KMS-11 (cell line): ENCODE results near the gene CREM.

ENCODE experiments used
- H2AFZ ChIP-seq: fragments of 200-600 bp; sonication (generic); 2 replicates; pipeline ENCODE4 v1.6.1; 2016; ENCODE audit warnings: antibody characterized with exemption, mixed run types, low read depth
- H3K27ac ChIP-seq: fragments of 200-600 bp; sonication (generic); 2 replicates; pipeline ENCODE4 v1.6.1; 2016; ENCODE audit warnings: mild to moderate bottlenecking, mixed run types
- H3K27me3 ChIP-seq: fragments of 200-600 bp; sonication (generic); 2 replicates; pipeline ENCODE4 v1.6.1; 2017; ENCODE audit warnings: mild to moderate bottlenecking, low read depth, mixed run types, moderate library complexity; ENCODE audit not compliant: insufficient read depth
- H3K36me3 ChIP-seq: fragments of 200-600 bp; sonication (generic); 2 replicates; pipeline ENCODE4 v1.6.1; 2017; ENCODE audit warnings: mild to moderate bottlenecking, mixed run types; ENCODE audit not compliant: insufficient read depth
- H3K4me1 ChIP-seq: fragments of 200-600 bp; sonication (generic); 2 replicates; pipeline ENCODE4 v1.6.1; 2016; ENCODE audit warnings: mild to moderate bottlenecking, low read depth, mixed run types; ENCODE audit not compliant: poor library complexity, severe bottlenecking
- H3K4me2 ChIP-seq: fragments of 200-600 bp; sonication (generic); 2 replicates; pipeline ENCODE4 v1.7.0; 2016; ENCODE audit warnings: mild to moderate bottlenecking, mixed run types
- H3K4me3 ChIP-seq: fragments of 200-600 bp; sonication (generic); IDR thresholded peaks from 2 replicates; pipeline ENCODE4 v1.6.1; 2017; ENCODE audit warnings: low read depth, low read length, mixed read lengths; ENCODE audit not compliant: insufficient read depth
- H3K79me2 ChIP-seq: fragments of 200-600 bp; sonication (generic); 2 replicates; pipeline ENCODE4 v1.6.1; 2016; ENCODE audit warnings: low read depth, mixed run types; ENCODE audit not compliant: insufficient read depth
- H3K9ac ChIP-seq: fragments of 200-600 bp; sonication (generic); 2 replicates; pipeline ENCODE4 v1.6.1; 2016; ENCODE audit warnings: mild to moderate bottlenecking, mixed run types
- H4K20me1 ChIP-seq: fragments of 200-600 bp; sonication (generic); 2 replicates; pipeline ENCODE4 v1.6.1; 2016; ENCODE audit warnings: mild to moderate bottlenecking, mixed run types; ENCODE audit not compliant: insufficient read depth
- TF ChIP-seq, protein P1 (sequence below): fragments of 200-600 bp; sonication (generic); conservative IDR thresholded peaks from 2 replicates; pipeline ENCODE4 v1.6.1; 2017; ENCODE audit warnings: low read depth, mild to moderate bottlenecking, antibody characterized with exemption, low read length, moderate library complexity, mixed read lengths

CREM gene

DNA sequence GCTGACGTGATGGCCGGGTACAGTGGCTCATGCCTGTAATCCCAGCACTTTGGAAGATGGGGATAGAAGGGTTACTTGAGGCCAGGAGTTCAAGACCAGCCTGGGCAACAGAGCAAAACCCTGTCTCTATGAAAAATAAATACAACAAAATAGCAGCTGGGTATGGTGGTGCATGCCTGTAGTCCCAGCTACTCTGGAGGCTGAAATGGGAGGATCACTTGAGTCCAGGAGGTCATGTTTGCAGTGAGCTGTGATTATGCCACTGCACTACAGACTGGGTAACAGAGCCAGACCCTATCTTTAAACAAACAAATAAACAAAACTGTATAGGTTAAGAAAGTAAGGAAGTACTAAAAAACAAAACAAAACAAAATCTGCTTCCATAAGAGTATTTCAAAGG is 30.3 kb upstream of the CREM start:
- no peak overlapping the region for H3K4me3 ChIP-seq
- H3K9ac ChIP-seq: no peak overlapping the region
- no peaks in the 10 kb centered on the region for H3K4me1 ChIP-seq
- no peak overlapping the region for H3K4me2 ChIP-seq
- H2AFZ ChIP-seq: no peak overlapping the region
- no peaks in the 10 kb centered on the region for H3K27me3 ChIP-seq
- no peaks in the 10 kb centered on the region for H3K36me3 ChIP-seq
- TF ChIP-seq, protein P1, sequence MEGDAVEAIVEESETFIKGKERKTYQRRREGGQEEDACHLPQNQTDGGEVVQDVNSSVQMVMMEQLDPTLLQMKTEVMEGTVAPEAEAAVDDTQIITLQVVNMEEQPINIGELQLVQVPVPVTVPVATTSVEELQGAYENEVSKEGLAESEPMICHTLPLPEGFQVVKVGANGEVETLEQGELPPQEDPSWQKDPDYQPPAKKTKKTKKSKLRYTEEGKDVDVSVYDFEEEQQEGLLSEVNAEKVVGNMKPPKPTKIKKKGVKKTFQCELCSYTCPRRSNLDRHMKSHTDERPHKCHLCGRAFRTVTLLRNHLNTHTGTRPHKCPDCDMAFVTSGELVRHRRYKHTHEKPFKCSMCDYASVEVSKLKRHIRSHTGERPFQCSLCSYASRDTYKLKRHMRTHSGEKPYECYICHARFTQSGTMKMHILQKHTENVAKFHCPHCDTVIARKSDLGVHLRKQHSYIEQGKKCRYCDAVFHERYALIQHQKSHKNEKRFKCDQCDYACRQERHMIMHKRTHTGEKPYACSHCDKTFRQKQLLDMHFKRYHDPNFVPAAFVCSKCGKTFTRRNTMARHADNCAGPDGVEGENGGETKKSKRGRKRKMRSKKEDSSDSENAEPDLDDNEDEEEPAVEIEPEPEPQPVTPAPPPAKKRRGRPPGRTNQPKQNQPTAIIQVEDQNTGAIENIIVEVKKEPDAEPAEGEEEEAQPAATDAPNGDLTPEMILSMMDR: no peak
- no peaks in the 10 kb centered on the region for H4K20me1 ChIP-seq
- H3K79me2 ChIP-seq: no peaks in the 10 kb centered on the region
- H3K27ac ChIP-seq: no peak overlapping the region

DNA sequence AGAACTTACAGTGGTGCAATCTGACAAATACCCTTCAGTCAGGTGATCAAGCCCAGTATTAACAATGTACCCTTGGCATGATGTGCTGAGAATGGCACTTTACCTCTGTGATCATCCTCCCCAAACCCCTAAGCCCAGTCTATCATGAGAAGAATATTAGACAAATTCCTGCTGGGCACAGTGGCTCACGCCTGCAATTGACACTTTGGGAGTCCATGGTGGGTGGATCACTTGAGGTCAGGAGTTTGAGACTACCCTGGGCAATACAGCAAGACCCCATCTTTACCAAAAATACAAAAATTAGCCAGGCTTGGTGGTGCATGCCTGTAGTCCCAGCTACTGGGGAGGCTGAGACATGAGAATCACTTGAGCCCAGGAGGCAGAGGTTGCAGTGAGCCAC is 29.1 kb upstream of the CREM start:
- Histone ChIP-seq H3K9ac (no peak overlapping the region), H3K27ac (no peak overlapping the region), H4K20me1 (no peaks in the 10 kb centered on the region), H3K79me2 (no peaks in the 10 kb centered on the region), H3K36me3 (no peaks in the 10 kb centered on the region), H2AFZ (no peak overlapping the region), H3K4me3 (no peak overlapping the region), H3K4me2 (no peak overlapping the region), H3K4me1 (no peaks in the 10 kb centered on the region), H3K27me3 (no peaks in the 10 kb centered on the region)
- TF ChIP-seq, protein P1: no peak

DNA sequence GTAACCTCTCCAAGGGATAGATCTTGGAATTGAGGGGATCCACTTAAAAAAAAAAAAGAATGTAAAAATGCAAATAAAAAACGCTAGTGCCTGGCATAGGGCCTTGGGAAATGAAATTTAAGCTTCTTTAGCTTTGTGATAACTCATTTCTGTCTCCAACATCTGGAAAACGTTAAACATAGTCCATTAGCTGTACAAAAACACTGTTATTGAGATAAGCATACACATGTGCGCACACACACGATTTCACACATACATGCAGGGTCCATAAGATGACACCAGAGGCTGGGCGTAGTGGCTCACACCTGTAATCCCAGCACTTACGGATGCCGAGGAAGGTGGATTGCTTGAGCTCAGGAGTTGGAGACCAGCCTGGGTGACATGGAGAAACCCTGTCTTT is 22.8 kb upstream of the CREM start:
- no peaks in the 10 kb centered on the region for H4K20me1 ChIP-seq
- H3K36me3 ChIP-seq: no peaks in the 10 kb centered on the region
- TF ChIP-seq, protein P1: no peak
- H3K4me1 ChIP-seq: no peaks in the 10 kb centered on the region
- no peak overlapping the region for H3K4me2 ChIP-seq
- H3K27ac ChIP-seq: no peak overlapping the region
- no peak overlapping the region for H3K4me3 ChIP-seq
- H3K79me2 ChIP-seq: no peaks in the 10 kb centered on the region
- H3K27me3 ChIP-seq: no peaks in the 10 kb centered on the region
- H3K9ac ChIP-seq: no peak overlapping the region
- H2AFZ ChIP-seq: no peak overlapping the region

DNA sequence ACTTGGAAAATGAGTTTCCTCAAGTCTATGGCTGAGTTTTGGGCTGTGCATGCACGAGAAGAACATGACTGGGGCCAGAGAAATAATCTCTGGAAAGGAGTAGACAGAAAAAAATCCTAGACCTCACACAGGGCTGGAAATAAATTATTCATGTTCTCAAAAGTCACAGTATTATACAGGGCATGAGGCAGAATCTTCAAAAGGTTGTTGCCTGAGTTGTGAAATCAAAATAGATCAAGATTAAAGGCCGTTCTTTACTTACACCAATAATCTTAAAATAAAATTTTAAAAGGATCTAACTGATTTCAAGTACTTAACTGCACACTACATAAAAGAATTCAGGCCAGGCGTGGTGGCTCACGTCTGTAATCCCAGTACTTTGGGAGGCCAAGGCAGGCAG is 14.1 kb upstream of the CREM start:
- TF ChIP-seq, protein P1: no peak
- Histone ChIP-seq H3K36me3 (no peaks in the 10 kb centered on the region), H3K79me2 (no peaks in the 10 kb centered on the region), H3K4me1 (no peaks in the 10 kb centered on the region), H3K27me3 (no peaks in the 10 kb centered on the region), H3K4me3 (no peak overlapping the region), H4K20me1 (no peaks in the 10 kb centered on the region), H2AFZ (no peak overlapping the region), H3K27ac (no peak overlapping the region), H3K4me2 (no peak overlapping the region), H3K9ac (no peak overlapping the region)

DNA sequence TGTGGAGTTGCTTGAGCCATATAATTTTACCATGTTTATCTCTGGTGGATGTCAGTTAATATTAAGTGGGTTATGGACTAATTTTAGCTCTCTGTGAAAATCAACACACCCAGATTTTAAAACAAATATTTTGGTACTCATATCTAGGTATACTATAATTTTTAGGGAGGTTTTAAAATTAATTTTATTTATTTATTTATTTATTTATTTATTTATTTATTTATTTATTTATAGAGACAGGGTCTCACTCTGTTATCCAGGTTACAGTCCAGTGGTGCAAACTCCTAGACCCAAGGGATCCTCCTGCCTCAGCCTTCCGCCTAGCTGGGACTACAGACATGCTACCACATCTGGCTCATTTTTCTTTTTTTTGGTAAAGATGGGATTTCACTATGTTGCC is 7.3 kb upstream of the CREM start:
- no peaks in the 10 kb centered on the region for H3K4me1 ChIP-seq
- no peak overlapping the region for H3K9ac ChIP-seq
- H3K4me3 ChIP-seq: no peak overlapping the region
- no peak overlapping the region for H2AFZ ChIP-seq
- no peaks in the 10 kb centered on the region for H3K27me3 ChIP-seq
- no peaks in the 10 kb centered on the region for H3K79me2 ChIP-seq
- no peak overlapping the region for H3K27ac ChIP-seq
- H3K36me3 ChIP-seq: no peaks in the 10 kb centered on the region
- H4K20me1 ChIP-seq: no peaks in the 10 kb centered on the region
- TF ChIP-seq, protein P1: no peak
- H3K4me2 ChIP-seq: no peak overlapping the region
